GM12878 (cell line): ENCODE results near the gene POLR3E.

Experiments used
- CHD2 ChIP-seq: IDR thresholded peaks from 2 replicates; pipeline ENCODE4 v1.6.1; 2011; ENCODE audit warnings: low read depth, low read length, improper control_type of control experiment, borderline replicate concordance
- CTCF ChIP-seq, 3 experiments: IDR thresholded peaks in 2 of 3; conservative IDR thresholded peaks in 1 of 3; 2 replicates each; pipeline ENCODE4 v1.5.1; 2011; ENCODE audit warnings: low read depth in 3 of 3, low read length in 3 of 3, mild to moderate bottlenecking in 3 of 3, control low read depth in 2 of 3, moderate library complexity in 2 of 3, inconsistent platforms in 1 of 3, mixed read lengths in 1 of 3; ENCODE audit not compliant: control insufficient read depth in 2 of 3, insufficient read depth in 1 of 3; ENCODE audit errors: extremely low read depth in 1 of 3
- E2F8 ChIP-seq: fragments of 450-650 bp; IDR thresholded peaks from 2 replicates; pipeline ENCODE4 v1.6.1; 2018; ENCODE audit warnings: mild to moderate bottlenecking, low read depth, moderate library complexity; ENCODE audit not compliant: partially characterized antibody
- ETV6 ChIP-seq, 2 experiments: fragments of 450-650 bp in 1 of 2; IDR thresholded peaks in 1 of 2; conservative IDR thresholded peaks in 1 of 2; 2 replicates each; pipeline ENCODE4 v1.6.1; 2014; ENCODE audit warnings: antibody characterized with exemption in 1 of 2, borderline replicate concordance in 1 of 2, low read depth in 1 of 2, mild to moderate bottlenecking in 1 of 2, moderate library complexity in 1 of 2
- HCFC1 ChIP-seq: fragments of 150-350 bp; IDR thresholded peaks from 2 replicates; pipeline ENCODE4 v1.6.1; 2014; ENCODE audit warnings: low read length
- MYC ChIP-seq: IDR thresholded peaks from 2 replicates; pipeline ENCODE4 v1.6.1; 2011; ENCODE audit warnings: mild to moderate bottlenecking, low read length, moderate library complexity, inconsistent platforms; ENCODE audit not compliant: insufficient read depth, insufficient replicate concordance, insufficient read length, severe bottlenecking
- NFYB ChIP-seq: IDR thresholded peaks from 2 replicates; pipeline ENCODE4 v1.6.1; 2011; ENCODE audit warnings: low read depth, mild to moderate bottlenecking, low read length, improper control_type of control experiment, moderate library complexity; ENCODE audit not compliant: insufficient read depth
- SMAD1 ChIP-seq: fragments of 450-650 bp; IDR thresholded peaks from 2 replicates; pipeline ENCODE4 v1.6.1; 2018; ENCODE audit warnings: mild to moderate bottlenecking, low read depth; ENCODE audit not compliant: partially characterized antibody
- YY1 ChIP-seq: IDR thresholded peaks from 2 replicates; pipeline ENCODE4 v1.6.1; 2011; ENCODE audit warnings: low read depth, mild to moderate bottlenecking, low read length
- ZBTB33 ChIP-seq: fragments of 450-650 bp; IDR thresholded peaks from 2 replicates; pipeline ENCODE4 v1.6.1; 2017; ENCODE audit warnings: mild to moderate bottlenecking

- TF ChIP-seq ETV6 (conservative IDR thresholded peaks at IDR 0.05 in 1 of 2, IDR thresholded peaks at IDR 0.05 in 1 of 2; ENCODE audit: borderline replicate concordance in 1 of 2, low read depth in 1 of 2): no peak
- TF ChIP-seq E2F8: no peak
- no peak for TF ChIP-seq CHD2
- TF ChIP-seq CTCF (IDR thresholded peaks at IDR 0.05 in 2 of 3, conservative IDR thresholded peaks at IDR 0.05 in 1 of 3; ENCODE audit: control insufficient read depth in 2 of 3, extremely low read depth in 1 of 3, insufficient read depth in 1 of 3, low read depth in 3 of 3, low read length in 3 of 3): no peak
- TF ChIP-seq HCFC1: no peak
- TF ChIP-seq SMAD1: no peak
- TF ChIP-seq MYC: no peak
- TF ChIP-seq YY1: no peak
- no peak for TF ChIP-seq ZBTB33
- TF ChIP-seq NFYB: no peak
These were observed 36.3 kb downstream of the POLR3E start for GRCh38 chr16:22333457-22333994.
